DOHH2 (cell line): ENCODE results near the gene ZNF573.
"Not testable (repeated sequence)": the region's sequence is repeated elsewhere in the genome, so short reads cannot be mapped to it uniquely, and the experiment has no call there.

ENCODE experiments used
- H3F3A ChIP-seq: fragments of 200-600 bp; sonication (generic), shearing (Covaris generic); 2 replicates; pipeline ENCODE4 v1.6.0; 2016; ENCODE audit warnings: antibody characterized with exemption, mild to moderate bottlenecking; ENCODE audit not compliant: control insufficient read depth, insufficient read depth
- H3K27ac ChIP-seq: fragments of 200-600 bp; sonication (generic); 2 replicates; pipeline ENCODE4 v1.5.1; 2014; ENCODE audit warnings: low read depth, mild to moderate bottlenecking, low read length, moderate library complexity
- H3K27me3 ChIP-seq: fragments of 200-600 bp; sonication (generic); 2 replicates; pipeline ENCODE4 v1.6.1; 2014; ENCODE audit warnings: mild to moderate bottlenecking, low read length, mixed read lengths; ENCODE audit not compliant: control insufficient read depth
- H3K36me3 ChIP-seq: fragments of 200-600 bp; sonication (generic); 2 replicates; pipeline ENCODE4 v1.6.1; 2014; ENCODE audit warnings: mild to moderate bottlenecking, low read length, moderate library complexity, mixed read lengths; ENCODE audit not compliant: control insufficient read depth
- H3K4me1 ChIP-seq: fragments of 200-600 bp; sonication (generic); 2 replicates; pipeline ENCODE4 v1.6.1; 2014; ENCODE audit warnings: mild to moderate bottlenecking, low read length, mixed read lengths; ENCODE audit not compliant: control insufficient read depth
- H3K4me2 ChIP-seq: fragments of 200-600 bp; sonication (generic); 2 replicates; pipeline ENCODE4 v1.6.0; 2014; ENCODE audit warnings: mild to moderate bottlenecking, low read length, moderate library complexity
- H3K4me3 ChIP-seq: fragments of 200-600 bp; sonication (generic); 2 replicates; pipeline ENCODE4 v1.5.1; 2014; ENCODE audit warnings: mild to moderate bottlenecking, low read length, mixed read lengths
- H3K79me2 ChIP-seq: fragments of 200-600 bp; sonication (generic); 2 replicates; pipeline ENCODE4 v1.6.1; 2014; ENCODE audit warnings: mild to moderate bottlenecking, low read length, mixed read lengths; ENCODE audit not compliant: control insufficient read depth
- H3K9me2 ChIP-seq: fragments of 200-600 bp; sonication (generic); replicated peaks from 2 replicates; pipeline ENCODE4 v1.6.1; 2014; ENCODE audit warnings: mild to moderate bottlenecking, low read length, mixed read lengths; ENCODE audit not compliant: control insufficient read depth
- H3K9me3 ChIP-seq: fragments of 200-600 bp; sonication (generic); 2 replicates; pipeline ENCODE4 v1.6.1; 2014; ENCODE audit warnings: antibody characterized with exemption, low read length, mixed read lengths; ENCODE audit not compliant: control insufficient read depth, insufficient read depth
- H4K20me1 ChIP-seq: fragments of 200-600 bp; sonication (generic); 2 replicates; pipeline ENCODE4 v1.6.0; 2014; ENCODE audit warnings: low read depth, mild to moderate bottlenecking, antibody characterized with exemption, low read length, moderate library complexity; ENCODE audit not compliant: control insufficient read depth, insufficient read depth
- EZH2phosphoT487 ChIP-seq: fragments of 200-600 bp; sonication (generic); IDR thresholded peaks from 2 replicates; pipeline ENCODE4 v1.6.1; 2017; ENCODE audit warnings: borderline replicate concordance, mild to moderate bottlenecking, antibody characterized with exemption, low read length, moderate library complexity, mixed read lengths
- TF ChIP-seq, protein P1 (sequence below): fragments of 200-600 bp; sonication (generic); IDR thresholded peaks from one replicate; pipeline ENCODE4 v1.5.1; 2014; ENCODE audit warnings: antibody characterized with exemption, mild to moderate bottlenecking, low read depth, low read length; ENCODE audit not compliant: poor library complexity, severe bottlenecking

The ZNF573 gene

DNA sequence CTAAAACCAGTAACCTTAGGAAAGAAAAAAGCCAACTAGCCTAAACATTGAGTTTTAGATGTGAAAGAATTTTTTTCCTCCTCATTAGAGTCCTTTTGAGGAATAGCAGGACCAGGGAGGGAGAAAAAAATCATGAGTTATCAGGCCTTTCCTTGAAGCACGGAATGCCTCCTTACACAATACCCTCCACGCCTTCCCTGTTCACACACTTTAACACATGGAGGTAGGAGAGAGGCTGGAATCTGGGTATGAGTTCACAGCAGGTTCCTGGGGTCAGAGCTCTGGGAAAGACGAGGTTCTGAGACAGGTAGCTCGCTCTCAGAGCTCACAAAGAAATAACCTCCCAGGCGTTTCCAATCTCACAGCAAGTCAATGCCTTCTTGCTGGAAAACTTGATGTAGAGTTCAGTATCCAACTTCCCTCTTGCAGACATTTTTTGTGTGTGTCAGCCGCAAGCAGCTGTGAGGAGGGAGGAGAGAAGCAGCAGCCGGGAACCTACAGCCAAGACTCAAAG, 716 bp downstream of the ZNF573 start:
- peak overlapping the region; percentile 93 for H3K4me2 ChIP-seq
- H3K9me2 ChIP-seq, result no peaks in the 10 kb centered on the region
- H3K27ac ChIP-seq, result no peak overlapping the region
- H3K4me3 ChIP-seq, result peak overlapping the region; percentile 83
- peaks cover 9% of the 10 kb centered on the region; the same call in 1 of the 2 replicates for H3K9me3 ChIP-seq
- no peaks in the 10 kb centered on the region for H3K36me3 ChIP-seq
- H3K4me1 ChIP-seq, result peaks cover 8% of the 10 kb centered on the region
- peaks cover 11% of the 10 kb centered on the region for H3K79me2 ChIP-seq
- no peaks in the 10 kb centered on the region for H3F3A ChIP-seq
- TF ChIP-seq, protein P1, sequence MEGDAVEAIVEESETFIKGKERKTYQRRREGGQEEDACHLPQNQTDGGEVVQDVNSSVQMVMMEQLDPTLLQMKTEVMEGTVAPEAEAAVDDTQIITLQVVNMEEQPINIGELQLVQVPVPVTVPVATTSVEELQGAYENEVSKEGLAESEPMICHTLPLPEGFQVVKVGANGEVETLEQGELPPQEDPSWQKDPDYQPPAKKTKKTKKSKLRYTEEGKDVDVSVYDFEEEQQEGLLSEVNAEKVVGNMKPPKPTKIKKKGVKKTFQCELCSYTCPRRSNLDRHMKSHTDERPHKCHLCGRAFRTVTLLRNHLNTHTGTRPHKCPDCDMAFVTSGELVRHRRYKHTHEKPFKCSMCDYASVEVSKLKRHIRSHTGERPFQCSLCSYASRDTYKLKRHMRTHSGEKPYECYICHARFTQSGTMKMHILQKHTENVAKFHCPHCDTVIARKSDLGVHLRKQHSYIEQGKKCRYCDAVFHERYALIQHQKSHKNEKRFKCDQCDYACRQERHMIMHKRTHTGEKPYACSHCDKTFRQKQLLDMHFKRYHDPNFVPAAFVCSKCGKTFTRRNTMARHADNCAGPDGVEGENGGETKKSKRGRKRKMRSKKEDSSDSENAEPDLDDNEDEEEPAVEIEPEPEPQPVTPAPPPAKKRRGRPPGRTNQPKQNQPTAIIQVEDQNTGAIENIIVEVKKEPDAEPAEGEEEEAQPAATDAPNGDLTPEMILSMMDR, result no peak
- no peak for TF ChIP-seq EZH2phosphoT487
- H4K20me1 ChIP-seq, result no peaks in the 10 kb centered on the region
- no peaks in the 10 kb centered on the region for H3K27me3 ChIP-seq

DNA sequence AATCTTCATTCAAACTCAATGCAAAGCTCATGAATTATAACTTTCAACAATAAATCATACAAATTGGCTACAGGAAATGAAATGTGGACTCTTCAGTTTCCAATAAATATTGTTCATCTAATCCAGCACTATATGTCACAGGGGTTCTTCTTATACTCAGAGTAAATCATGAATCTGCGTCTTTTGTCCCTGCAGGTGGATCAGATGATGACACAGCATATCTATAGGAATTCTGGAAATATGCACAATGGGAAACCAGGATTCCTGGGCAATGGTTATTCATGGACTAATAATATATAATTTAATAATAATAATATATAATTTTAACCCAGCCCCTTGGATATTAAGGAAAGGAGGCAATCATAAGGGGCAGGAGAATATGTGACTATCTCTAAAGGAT, 8.4 kb downstream of the ZNF573 start:
- no peaks in the 10 kb centered on the region for H4K20me1 ChIP-seq
- no peaks in the 10 kb centered on the region for H3F3A ChIP-seq
- H3K4me3 ChIP-seq, result no peak overlapping the region
- H3K27me3 ChIP-seq, result no peaks in the 10 kb centered on the region
- no peak overlapping the region for H3K27ac ChIP-seq
- TF ChIP-seq EZH2phosphoT487, result no peak
- TF ChIP-seq, protein P1, result no peak
- no peak overlapping the region for H3K4me2 ChIP-seq
- no peaks in the 10 kb centered on the region for H3K4me1 ChIP-seq
- no peaks in the 10 kb centered on the region for H3K9me2 ChIP-seq
- H3K9me3 ChIP-seq, result peaks cover 3% of the 10 kb centered on the region; the same call in 1 of the 2 replicates
- peaks cover 4% of the 10 kb centered on the region; the same call in 1 of the 2 replicates for H3K36me3 ChIP-seq
- peaks cover 4% of the 10 kb centered on the region; the same call in 1 of the 2 replicates for H3K79me2 ChIP-seq

DNA sequence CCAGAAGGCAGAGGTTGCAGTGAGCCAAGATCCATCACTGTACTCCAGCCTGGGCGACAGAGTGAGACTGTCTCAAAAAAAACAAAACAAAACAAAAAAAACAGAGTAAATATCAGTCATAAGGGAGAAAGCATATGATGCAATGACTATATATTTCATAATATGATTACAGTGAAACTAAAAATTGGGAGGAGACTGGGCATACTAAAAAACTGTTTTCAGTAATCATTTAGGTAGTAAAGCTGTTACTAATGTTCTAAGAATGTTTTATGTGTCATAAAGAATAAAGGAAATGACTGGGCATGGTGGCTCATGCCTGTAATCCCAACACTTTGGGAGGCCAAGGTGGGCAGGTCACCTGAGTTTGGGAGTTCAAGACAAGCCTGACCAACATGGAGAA, 15.9 kb downstream of the ZNF573 start:
- Histone ChIP-seq H3K9me3 (no peaks in the 10 kb centered on the region; the same call in 1 of the 2 replicates), H3F3A (no peaks in the 10 kb centered on the region), H3K36me3 (no peaks in the 10 kb centered on the region), H4K20me1 (no peaks in the 10 kb centered on the region), H3K4me3 (no peak overlapping the region), H3K9me2 (no peaks in the 10 kb centered on the region), H3K4me1 (no peaks in the 10 kb centered on the region), H3K79me2 (no peaks in the 10 kb centered on the region), H3K27ac (no peak overlapping the region), H3K27me3 (no peaks in the 10 kb centered on the region), H3K4me2 (no peak overlapping the region)
- TF ChIP-seq EZH2phosphoT487, result no peak
- TF ChIP-seq, protein P1, result no peak

DNA sequence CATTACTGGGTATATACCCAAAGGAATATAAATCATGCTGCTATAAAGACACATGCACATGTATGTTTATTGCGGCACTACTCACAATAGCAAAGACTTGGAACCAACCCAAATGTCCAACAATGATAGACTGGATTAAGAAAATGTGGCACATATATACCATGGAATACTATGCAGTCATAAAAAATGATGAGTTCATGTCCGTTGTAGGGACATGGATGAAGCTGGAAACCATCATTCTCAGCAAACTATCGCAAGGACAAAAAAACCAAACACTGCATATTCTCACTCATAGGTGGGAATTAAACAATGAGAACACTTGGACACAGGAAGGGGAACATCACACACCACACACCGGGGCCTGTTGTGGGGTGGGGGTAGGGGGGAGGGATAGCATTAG, 21.7 kb downstream of the ZNF573 start:
- not testable (repeated sequence) for H3K4me3 ChIP-seq, H3K36me3 ChIP-seq, H3K4me1 ChIP-seq, H4K20me1 ChIP-seq, H3K79me2 ChIP-seq, H3F3A ChIP-seq, H3K9me2 ChIP-seq, H3K9me3 ChIP-seq, H3K27ac ChIP-seq, H3K4me2 ChIP-seq, H3K27me3 ChIP-seq
